HG02852 (cell line): ENCODE measurements around the gene DUOX1.

Source experiments
- ATAC-seq: cut with Tn5 transposase; IDR thresholded peaks from one replicate; pipeline ENCODE4 v1.9.1; 2021; ENCODE audit warnings: mild to moderate bottlenecking, moderate library complexity; ENCODE audit not compliant: unreplicated experiment

DUOX1 gene

DNA sequence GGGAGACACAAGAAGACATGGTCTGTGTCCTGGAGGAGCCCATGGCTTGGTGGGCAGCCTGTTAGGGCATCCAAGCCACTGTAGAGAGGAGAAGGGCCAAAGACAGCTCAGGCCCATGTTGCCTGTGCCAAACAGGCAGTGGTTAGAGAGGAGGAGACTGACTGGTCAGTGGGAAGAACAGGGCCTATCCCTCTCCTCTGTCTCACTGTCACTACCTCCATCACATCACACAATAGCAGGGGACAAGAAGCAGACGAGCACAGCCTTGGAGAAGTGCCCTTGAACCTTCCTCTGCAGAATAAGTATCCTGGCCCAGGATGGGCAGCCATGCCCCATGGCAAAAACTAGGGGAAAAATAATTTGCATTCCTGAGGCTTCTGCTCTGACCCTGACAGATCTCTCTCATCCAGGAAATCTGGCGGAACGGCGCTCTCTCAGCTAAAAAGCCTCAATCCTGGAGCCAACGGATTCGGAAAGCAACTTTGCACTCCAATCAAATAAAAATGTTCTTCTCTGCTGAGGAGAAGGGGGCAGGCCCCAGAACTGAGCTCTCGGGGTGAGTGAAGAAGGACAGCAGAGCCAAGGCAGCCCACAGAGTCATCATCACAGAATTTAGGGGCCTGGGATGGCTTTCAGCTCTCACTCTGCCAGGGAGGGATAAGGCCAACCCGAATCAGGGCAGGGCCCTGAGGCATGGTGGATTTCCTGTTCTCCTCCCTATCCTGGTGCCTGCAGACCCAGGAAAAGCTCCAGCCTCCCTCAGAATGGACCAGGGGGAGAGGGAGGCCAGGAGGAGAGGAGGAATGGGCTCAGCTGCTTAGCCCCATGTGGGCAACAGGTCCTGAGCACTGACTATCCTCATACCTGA lies 56.3 kb downstream of the DUOX1 start:
- no peak for ATAC-seq

- peak; percentile 11 for ATAC-seq
Observed at GRCh38 chr15:45186771-45187577, 57.2 kb downstream of the DUOX1 start.

- peak; percentile 8 for ATAC-seq
Observed at GRCh38 chr15:45187578-45187893, 57.7 kb downstream of the DUOX1 start.

- ATAC-seq: peak; percentile 46
Observed at GRCh38 chr15:45187894-45188830, 58.4 kb downstream of the DUOX1 start, which contains the start of gene SHF. Gene SHF, minus strand, starts transcription at chr15:45187966. Its CDS starts 15 bp downstream, at chr15:45187951.

DNA sequence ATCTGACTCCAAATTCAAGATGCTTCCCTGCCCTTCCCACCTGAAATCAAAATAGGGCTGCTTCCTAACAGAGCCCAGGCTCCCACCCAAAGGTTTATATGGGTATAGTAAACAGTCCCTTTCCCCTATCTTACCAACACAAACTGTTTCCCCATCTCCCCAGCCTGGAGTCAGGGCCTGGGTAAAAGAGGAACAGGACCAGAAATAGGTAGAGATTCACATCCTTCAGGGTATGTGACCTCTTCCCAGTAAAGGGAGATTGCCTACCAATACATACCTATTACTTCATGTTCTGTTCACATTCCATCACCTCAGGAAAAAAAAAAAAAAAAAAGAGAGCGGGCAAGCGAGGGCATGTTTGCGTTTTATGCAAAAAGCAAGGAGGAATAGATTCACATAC lies 67.7 kb downstream of the DUOX1 start:
- no peak for ATAC-seq

DNA sequence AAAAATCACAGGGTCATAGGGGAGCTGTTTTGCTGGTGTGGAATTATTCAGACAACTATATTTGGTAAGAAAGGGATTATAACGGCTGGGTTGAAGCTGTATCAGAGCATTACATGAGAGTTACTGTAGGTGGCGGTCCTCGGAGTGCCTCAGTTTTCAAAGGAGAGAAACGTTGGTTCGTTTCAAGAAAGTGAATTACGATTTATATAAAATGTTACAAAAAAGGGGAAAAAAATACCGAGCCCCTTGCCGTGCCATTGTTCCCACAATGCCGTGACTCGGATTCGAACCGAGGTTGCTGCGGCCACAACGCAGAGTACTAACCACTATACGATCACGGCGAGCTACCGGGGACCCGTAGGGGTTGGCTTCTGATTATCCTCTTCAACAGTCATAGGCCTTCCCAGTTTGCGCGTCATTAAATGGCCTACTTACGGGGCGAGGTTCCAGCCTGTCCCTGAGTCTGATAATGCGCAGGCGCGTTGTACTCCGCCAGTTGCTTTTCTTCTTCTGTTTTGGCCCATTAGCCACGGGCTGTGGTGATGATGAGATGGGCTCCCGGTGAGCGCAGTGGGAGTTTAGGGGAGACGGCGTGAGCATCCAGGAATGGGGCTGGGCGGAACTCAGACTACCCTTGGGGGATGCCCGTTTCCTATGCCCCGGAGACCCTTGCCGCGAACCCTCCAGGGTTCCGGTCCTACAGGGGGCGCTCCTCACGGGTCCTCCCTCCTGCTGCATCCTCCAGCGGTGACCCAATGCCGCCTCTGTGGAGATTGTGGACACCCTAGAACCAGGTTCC lies 68.7 kb downstream of the DUOX1 start:
- peak; percentile 64 for ATAC-seq

DNA sequence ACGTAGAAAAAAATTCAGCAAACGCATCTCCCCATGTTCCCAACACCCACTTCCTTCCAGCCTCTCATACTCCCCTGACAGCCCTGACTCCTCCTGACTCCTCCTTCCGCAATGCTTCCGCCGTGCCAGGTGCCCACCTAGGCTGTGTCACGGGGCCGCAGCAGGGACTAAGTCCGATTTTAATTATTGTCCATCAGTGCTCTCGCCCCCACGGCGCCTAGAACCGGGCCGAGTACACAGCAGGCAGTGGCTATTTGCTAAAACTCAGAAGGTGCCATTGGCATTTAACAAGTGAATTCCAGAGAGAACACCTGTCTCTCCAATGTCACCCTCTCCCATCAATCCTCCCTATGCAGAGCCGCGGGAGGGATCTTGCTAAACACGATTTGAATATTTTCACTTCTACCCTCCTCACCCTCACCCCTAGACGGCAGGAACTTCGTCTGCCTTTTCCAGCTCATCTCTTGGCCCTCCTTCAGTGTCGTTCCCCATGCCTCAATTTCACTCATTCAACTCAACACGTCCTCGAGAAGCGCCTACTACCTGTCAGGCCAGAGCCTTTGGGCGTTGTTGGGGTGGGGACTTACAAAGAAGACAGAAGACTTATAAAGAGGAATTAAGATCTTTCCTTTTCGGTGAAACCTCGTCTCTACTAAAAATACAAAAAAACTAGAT lies 69.5 kb downstream of the DUOX1 start:
- peak; percentile 13 for ATAC-seq

DNA sequence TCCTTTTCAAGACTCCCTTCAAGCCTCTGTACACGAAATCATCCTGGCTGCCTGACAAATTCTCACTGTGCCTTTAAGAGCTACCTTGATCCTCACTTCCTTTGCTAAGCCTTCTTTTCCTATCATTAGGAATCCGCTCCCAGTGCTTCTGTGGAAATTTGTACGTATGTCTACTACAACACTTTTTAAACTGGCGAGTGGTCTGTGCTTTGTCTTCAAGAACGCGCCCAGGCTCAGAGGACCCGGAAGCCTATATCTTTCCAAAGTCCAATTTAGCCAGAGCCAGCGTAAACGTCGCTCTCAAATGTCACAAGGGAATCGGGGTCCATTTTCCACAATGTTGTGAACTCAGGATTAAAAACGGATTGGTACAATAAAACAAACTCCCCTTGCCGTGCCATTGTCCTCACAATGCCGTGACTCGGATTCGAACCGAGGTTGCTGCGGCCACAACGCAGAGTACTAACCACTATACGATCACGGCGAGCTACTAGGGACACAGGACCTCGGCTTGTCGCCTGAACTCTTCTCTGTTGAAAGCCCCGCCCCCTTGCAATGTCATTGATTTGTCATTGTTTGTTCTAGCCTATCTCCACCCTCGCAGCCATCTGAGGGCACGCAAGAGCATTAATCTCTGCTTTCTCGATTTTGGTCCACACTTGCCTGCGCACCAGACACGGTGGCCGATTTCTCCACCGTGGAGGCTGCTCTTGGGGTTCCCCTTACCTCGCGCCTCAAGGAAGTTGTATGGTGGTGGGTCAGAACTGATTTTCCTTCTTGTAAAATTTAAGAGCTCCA lies 70.4 kb downstream of the DUOX1 start:
- peak; percentile 35 for ATAC-seq

- peak; percentile 12 for ATAC-seq
Observed at GRCh38 chr15:45200799-45201556, 71.2 kb downstream of the DUOX1 start.

DNA sequence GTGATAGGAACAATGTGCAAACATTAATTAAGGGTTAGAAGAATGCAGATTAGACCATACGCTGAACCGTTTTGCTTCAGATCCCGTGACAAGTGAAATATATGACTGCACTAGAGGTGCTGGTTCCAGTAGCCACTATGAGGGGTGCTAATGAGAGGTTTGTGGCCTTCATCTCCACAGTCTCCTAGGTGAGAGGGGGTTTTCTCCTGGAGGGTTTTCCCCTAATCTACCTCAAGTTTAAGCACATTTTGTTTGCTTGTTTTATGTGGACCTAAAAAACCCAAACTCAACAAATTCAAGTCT lies 71.7 kb downstream of the DUOX1 start:
- ATAC-seq: no peak

- ATAC-seq: no peak
Observed at GRCh38 chr15:45201869-45202268, 72.1 kb downstream of the DUOX1 start.

DNA sequence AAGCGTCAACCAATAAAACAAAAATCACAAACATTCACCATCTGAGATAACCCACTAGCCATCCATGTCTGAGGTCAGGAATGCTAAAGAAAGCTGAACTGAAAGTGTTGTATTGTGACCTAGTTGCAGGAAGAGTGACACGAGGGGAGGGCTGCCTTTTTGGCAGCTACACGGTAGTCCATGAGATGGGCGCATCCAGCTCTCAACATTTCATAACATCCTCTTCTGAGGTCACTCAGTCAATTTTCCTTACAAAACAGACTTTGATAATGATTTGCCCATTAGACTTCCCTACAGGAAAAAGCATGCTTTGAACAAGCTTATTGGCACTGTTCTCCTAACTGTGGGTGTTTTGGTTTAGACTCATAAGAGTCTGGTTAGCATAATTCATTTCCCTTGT lies 73.4 kb downstream of the DUOX1 start:
- no peak for ATAC-seq

GRCh38 chr15:45205192-45205591 lies 75.4 kb downstream of the DUOX1 start:
- no peak for ATAC-seq

DNA sequence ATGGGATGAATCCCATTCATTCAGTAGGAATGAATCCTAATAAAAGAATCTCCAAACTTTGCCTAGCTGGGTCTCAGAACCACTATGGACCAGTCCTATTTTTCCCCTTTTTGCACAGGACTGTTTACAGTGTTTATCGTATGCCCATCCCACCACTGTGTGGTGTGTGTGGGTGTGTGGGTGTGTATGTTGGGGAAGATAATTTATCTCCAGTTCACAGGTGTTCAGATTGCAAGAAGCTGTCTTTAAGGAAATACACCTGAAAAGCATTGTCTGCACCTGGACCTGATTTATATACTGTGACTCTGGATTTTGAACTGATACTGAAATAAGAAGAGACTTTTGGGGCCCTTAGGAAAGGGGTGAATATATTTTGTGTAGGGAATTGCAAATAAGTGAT lies 82.7 kb downstream of the DUOX1 start:
- no peak for ATAC-seq
